Measurements from ENCODE around the gene RYR2. TPM values are rescaled to one million over a fixed set of nuclear protein-coding genes. Genes with fewer than 3 reads are reported as not detected.

Gene RYR2
- total RNA-seq, 1 experiment from 2014 or later: 3.4 TPM

- Histone ChIP-seq H3K79me1 (ENCODE audit: insufficient read depth, low read depth, low read length, poor library complexity, severe bottlenecking) (no peaks in the 10 kb centered on the region), H3K23ac (ENCODE audit: insufficient read length, low read depth, low read length) (no peak overlapping the region), H3K14ac (ENCODE audit: insufficient read depth, low read length) (no peak overlapping the region), H2BK12ac (ENCODE audit: insufficient read length, low read depth, low read length) (no peak overlapping the region), H4K5ac (ENCODE audit: insufficient read length, low read depth, low read length) (no peak overlapping the region), H4K8ac (replicated peaks; ENCODE audit: insufficient read length, low read depth, low read length) (no peak overlapping the region), H2AK5ac (ENCODE audit: insufficient read length, low read length) (no peak overlapping the region), H3T11ph (ENCODE audit: low read length) (no peak overlapping the region), H3K9ac (ENCODE audit: extremely low read depth, insufficient read length, low read length) (no peak overlapping the region), H2BK20ac (ENCODE audit: low read depth, low read length, poor library complexity, severe bottlenecking) (no peak overlapping the region), H3K56ac (ENCODE audit: insufficient read length, low read depth, low read length) (no peak overlapping the region), H2BK15ac (ENCODE audit: low read depth, low read length) (no peak overlapping the region), H2BK120ac (ENCODE audit: low read depth, low read length, poor library complexity, severe bottlenecking) (no peak overlapping the region), H3K79me2 (ENCODE audit: insufficient read depth, low read length) (no peaks in the 10 kb centered on the region), H3K4me2 (ENCODE audit: insufficient read depth, insufficient read length, low read length) (no peak overlapping the region), H3K4ac (ENCODE audit: low read depth, low read length) (no peak overlapping the region), H2BK5ac (ENCODE audit: insufficient read length, low read length) (no peak overlapping the region), H4K20me1 (ENCODE audit: control insufficient read depth, insufficient read depth, insufficient read length) (no peaks in the 10 kb centered on the region), H3K27ac (ENCODE audit: insufficient read length, low read depth, low read length) (no peak overlapping the region), H2AFZ (ENCODE audit: low read length) (no peak overlapping the region), H3K27me3 (ENCODE audit: insufficient read depth, low read length) (no peaks in the 10 kb centered on the region), H3K23me2 (ENCODE audit: insufficient read length, low read depth, low read length, poor library complexity, severe bottlenecking) (no peaks in the 10 kb centered on the region), H4K91ac (ENCODE audit: insufficient read length, low read depth, low read length) (no peak overlapping the region), H3K4me1 (ENCODE audit: insufficient read depth, low read length) (no peaks in the 10 kb centered on the region), H3K18ac (ENCODE audit: insufficient read length, low read depth, low read length) (no peak overlapping the region), H3K9me3 (ENCODE audit: control insufficient read depth, low read depth, low read length) (no peaks in the 10 kb centered on the region)
- peaks cover 11% of the 10 kb centered on the region in 2 experiments for H3K4me1 Mint-ChIP-seq
- no peaks in the 10 kb centered on the region for H3K36me3 Mint-ChIP-seq (ENCODE audit: insufficient read depth in 1 of 3, low read depth in 3 of 3)
- no peak for DNase-seq
- no peaks in the 10 kb centered on the region for H3K27me3 Mint-ChIP-seq (ENCODE audit: low read depth)
- no peak overlapping the region for H3K27ac Mint-ChIP-seq
- no peak overlapping the region for H3K4me3 Mint-ChIP-seq
- H3K9me3 Mint-ChIP-seq: no peaks in the 10 kb centered on the region
- WGBS (ENCODE audit: extremely low coverage, insufficient read length, low lambda C conversion rate): no CpG with 5 or more reads among the region's 2 CpGs
- TF ChIP-seq, protein P1, sequence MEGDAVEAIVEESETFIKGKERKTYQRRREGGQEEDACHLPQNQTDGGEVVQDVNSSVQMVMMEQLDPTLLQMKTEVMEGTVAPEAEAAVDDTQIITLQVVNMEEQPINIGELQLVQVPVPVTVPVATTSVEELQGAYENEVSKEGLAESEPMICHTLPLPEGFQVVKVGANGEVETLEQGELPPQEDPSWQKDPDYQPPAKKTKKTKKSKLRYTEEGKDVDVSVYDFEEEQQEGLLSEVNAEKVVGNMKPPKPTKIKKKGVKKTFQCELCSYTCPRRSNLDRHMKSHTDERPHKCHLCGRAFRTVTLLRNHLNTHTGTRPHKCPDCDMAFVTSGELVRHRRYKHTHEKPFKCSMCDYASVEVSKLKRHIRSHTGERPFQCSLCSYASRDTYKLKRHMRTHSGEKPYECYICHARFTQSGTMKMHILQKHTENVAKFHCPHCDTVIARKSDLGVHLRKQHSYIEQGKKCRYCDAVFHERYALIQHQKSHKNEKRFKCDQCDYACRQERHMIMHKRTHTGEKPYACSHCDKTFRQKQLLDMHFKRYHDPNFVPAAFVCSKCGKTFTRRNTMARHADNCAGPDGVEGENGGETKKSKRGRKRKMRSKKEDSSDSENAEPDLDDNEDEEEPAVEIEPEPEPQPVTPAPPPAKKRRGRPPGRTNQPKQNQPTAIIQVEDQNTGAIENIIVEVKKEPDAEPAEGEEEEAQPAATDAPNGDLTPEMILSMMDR (conservative IDR thresholded peaks at IDR 0.05): no peak
Observed at GRCh38 chr1:237809099-237809498, 767.1 kb downstream of the RYR2 start.
